ENCODE measurements around the gene NCF2.

NCF2 gene

GRCh38 chr1:183607322-183607980 is 17.2 kb upstream of the NCF2 start:
- Histone ChIP-seq H3K27me3 (ENCODE audit: control insufficient read depth in 3 of 3, insufficient read depth in 3 of 3, low read depth in 1 of 3, low read length in 3 of 3) (peaks cover 0 to 13% (median 2%) of the 10 kb centered on the region in 3 experiments), H3K4me1 (ENCODE audit: control insufficient read depth in 2 of 2, insufficient read depth in 1 of 2, low read depth in 1 of 2, low read length in 2 of 2) (no peaks in the 10 kb centered on the region), H4K8ac (ENCODE audit: low read depth, low read length) (no peak overlapping the region), H3K9me3 (replicated peaks in 1 of 2; ENCODE audit: control insufficient read depth in 2 of 2, insufficient read depth in 1 of 2, low read depth in 1 of 2, low read length in 2 of 2) (peaks cover 0 to 1% of the 10 kb centered on the region in 2 donors), H4K91ac (ENCODE audit: low read depth, low read length, poor library complexity) (no peak overlapping the region), H3K79me1 (ENCODE audit: low read depth, low read length) (no peaks in the 10 kb centered on the region), H2BK5ac (ENCODE audit: low read length) (no peak overlapping the region), H2BK12ac (ENCODE audit: low read length) (no peak overlapping the region), H2AK5ac (ENCODE audit: low read depth, low read length) (no peak overlapping the region), H3K14ac (ENCODE audit: low read length) (no peak overlapping the region), H3K27ac (replicated peaks; ENCODE audit: low read length) (no peak overlapping the region), H2AFZ (ENCODE audit: low read length) (no peak overlapping the region), H3K4me2 (ENCODE audit: insufficient read depth, low read length, poor library complexity, severe bottlenecking) (no peak overlapping the region), H2BK120ac (ENCODE audit: low read depth, low read length) (no peak overlapping the region), H3K36me3 (replicated peaks in 1 of 2; ENCODE audit: control insufficient read depth in 2 of 2, insufficient read depth in 2 of 2, low read length in 2 of 2) (no peaks in the 10 kb centered on the region), H3K23ac (ENCODE audit: low read depth, low read length, poor library complexity) (no peak overlapping the region), H3K18ac (ENCODE audit: low read length) (no peak overlapping the region), H3K4me3 (ENCODE audit: low read length in 2 of 2) (no peak overlapping the region), H3K9ac (ENCODE audit: low read depth, low read length, poor library complexity) (no peak overlapping the region), H3K4ac (ENCODE audit: low read length) (no peak overlapping the region), H2BK15ac (ENCODE audit: low read length) (no peak overlapping the region)
- no CpG with 5 or more reads among the region's 2 CpGs for WGBS, 2 donors (ENCODE audit: extremely low coverage in 2 of 2, insufficient read length in 2 of 2, insufficient replicate concordance in 1 of 2)
- no peak for DNase-seq (ENCODE audit: low spot score)

- H2AK5ac ChIP-seq (ENCODE audit: low read depth, low read length) = no peak overlapping the region
- H3K27me3 ChIP-seq (ENCODE audit: control insufficient read depth in 3 of 3, insufficient read depth in 3 of 3, low read depth in 1 of 3, low read length in 3 of 3) = peaks cover 0 to 13% (median 0%) of the 10 kb centered on the region in 3 experiments
- no peak overlapping the region for H4K91ac ChIP-seq (ENCODE audit: low read depth, low read length, poor library complexity)
- no peak overlapping the region for H3K27ac ChIP-seq (replicated peaks; ENCODE audit: low read length)
- H2BK12ac ChIP-seq (ENCODE audit: low read length) = no peak overlapping the region
- no peak overlapping the region for H2BK120ac ChIP-seq (ENCODE audit: low read depth, low read length)
- H3K14ac ChIP-seq (ENCODE audit: low read length) = no peak overlapping the region
- no peak overlapping the region for H3K4me3 ChIP-seq (ENCODE audit: low read length in 2 of 2)
- no peak overlapping the region for H2BK5ac ChIP-seq (ENCODE audit: low read length)
- no peaks in the 10 kb centered on the region for H3K9me3 ChIP-seq (replicated peaks in 1 of 2; ENCODE audit: control insufficient read depth in 2 of 2, insufficient read depth in 1 of 2, low read depth in 1 of 2, low read length in 2 of 2)
- no peak overlapping the region for H3K18ac ChIP-seq (ENCODE audit: low read length)
- H3K79me1 ChIP-seq (ENCODE audit: low read depth, low read length) = no peaks in the 10 kb centered on the region
- no peaks in the 10 kb centered on the region for H3K4me1 ChIP-seq (ENCODE audit: control insufficient read depth in 2 of 2, insufficient read depth in 1 of 2, low read depth in 1 of 2, low read length in 2 of 2)
- no peak overlapping the region for H3K9ac ChIP-seq (ENCODE audit: low read depth, low read length, poor library complexity)
- no peak for DNase-seq (ENCODE audit: low spot score)
- no peaks in the 10 kb centered on the region for H3K36me3 ChIP-seq (replicated peaks in 1 of 2; ENCODE audit: control insufficient read depth in 2 of 2, insufficient read depth in 2 of 2, low read length in 2 of 2)
- WGBS, 2 donors (ENCODE audit: extremely low coverage in 2 of 2, insufficient read length in 2 of 2, insufficient replicate concordance in 1 of 2) = no CpG with 5 or more reads among the region's 2 CpGs
- no peak overlapping the region for H2BK15ac ChIP-seq (ENCODE audit: low read length)
- H3K4ac ChIP-seq (ENCODE audit: low read length) = no peak overlapping the region
- H3K4me2 ChIP-seq (ENCODE audit: insufficient read depth, low read length, poor library complexity, severe bottlenecking) = no peak overlapping the region
- H3K23ac ChIP-seq (ENCODE audit: low read depth, low read length, poor library complexity) = no peak overlapping the region
- H4K8ac ChIP-seq (ENCODE audit: low read depth, low read length) = no peak overlapping the region
- no peak overlapping the region for H2AFZ ChIP-seq (ENCODE audit: low read length)
Observed at GRCh38 chr1:183605904-183606303, 15.6 kb upstream of the NCF2 start.

GRCh38 chr1:183604815-183605214 is 14.6 kb upstream of the NCF2 start:
- Histone ChIP-seq H2BK12ac (ENCODE audit: low read length) (no peak overlapping the region), H3K27ac (replicated peaks; ENCODE audit: low read length) (no peak overlapping the region), H2AFZ (ENCODE audit: low read length) (no peak overlapping the region), H3K23ac (ENCODE audit: low read depth, low read length, poor library complexity) (no peak overlapping the region), H3K4me3 (ENCODE audit: low read length in 2 of 2) (no peak overlapping the region), H3K27me3 (ENCODE audit: control insufficient read depth in 3 of 3, insufficient read depth in 3 of 3, low read depth in 1 of 3, low read length in 3 of 3) (peaks cover 0 to 13% (median 0%) of the 10 kb centered on the region in 3 experiments), H2AK5ac (ENCODE audit: low read depth, low read length) (no peak overlapping the region), H3K9me3 (replicated peaks in 1 of 2; ENCODE audit: control insufficient read depth in 2 of 2, insufficient read depth in 1 of 2, low read depth in 1 of 2, low read length in 2 of 2) (no peaks in the 10 kb centered on the region), H3K36me3 (replicated peaks in 1 of 2; ENCODE audit: control insufficient read depth in 2 of 2, insufficient read depth in 2 of 2, low read length in 2 of 2) (no peaks in the 10 kb centered on the region), H3K4me1 (ENCODE audit: control insufficient read depth in 2 of 2, insufficient read depth in 1 of 2, low read depth in 1 of 2, low read length in 2 of 2) (no peaks in the 10 kb centered on the region), H3K79me1 (ENCODE audit: low read depth, low read length) (no peaks in the 10 kb centered on the region), H3K9ac (ENCODE audit: low read depth, low read length, poor library complexity) (no peak overlapping the region), H4K8ac (ENCODE audit: low read depth, low read length) (no peak overlapping the region), H4K91ac (ENCODE audit: low read depth, low read length, poor library complexity) (no peak overlapping the region), H3K18ac (ENCODE audit: low read length) (no peak overlapping the region), H3K14ac (ENCODE audit: low read length) (no peak overlapping the region), H3K4ac (ENCODE audit: low read length) (no peak overlapping the region), H3K4me2 (ENCODE audit: insufficient read depth, low read length, poor library complexity, severe bottlenecking) (no peak overlapping the region), H2BK15ac (ENCODE audit: low read length) (no peak overlapping the region), H2BK120ac (ENCODE audit: low read depth, low read length) (no peak overlapping the region), H2BK5ac (ENCODE audit: low read length) (no peak overlapping the region)
- no peak for DNase-seq (ENCODE audit: low spot score)
- WGBS, 2 donors (ENCODE audit: extremely low coverage in 2 of 2, insufficient read length in 2 of 2, insufficient replicate concordance in 1 of 2) = no CpG with 5 or more reads among the region's 8 CpGs

GRCh38 chr1:183604038-183604808 is 14.0 kb upstream of the NCF2 start:
- Histone ChIP-seq H3K14ac (ENCODE audit: low read length) (no peak overlapping the region), H3K18ac (ENCODE audit: low read length) (no peak overlapping the region), H3K4me3 (ENCODE audit: low read length in 2 of 2) (no peak overlapping the region), H2BK120ac (ENCODE audit: low read depth, low read length) (no peak overlapping the region), H3K36me3 (replicated peaks in 1 of 2; ENCODE audit: control insufficient read depth in 2 of 2, insufficient read depth in 2 of 2, low read length in 2 of 2) (no peaks in the 10 kb centered on the region), H3K4me1 (ENCODE audit: control insufficient read depth in 2 of 2, insufficient read depth in 1 of 2, low read depth in 1 of 2, low read length in 2 of 2) (no peaks in the 10 kb centered on the region), H3K27me3 (ENCODE audit: control insufficient read depth in 3 of 3, insufficient read depth in 3 of 3, low read depth in 1 of 3, low read length in 3 of 3) (peaks cover 0 to 13% (median 0%) of the 10 kb centered on the region in 3 experiments), H4K91ac (ENCODE audit: low read depth, low read length, poor library complexity) (no peak overlapping the region), H2AK5ac (ENCODE audit: low read depth, low read length) (no peak overlapping the region), H2BK15ac (ENCODE audit: low read length) (no peak overlapping the region), H3K4me2 (ENCODE audit: insufficient read depth, low read length, poor library complexity, severe bottlenecking) (no peak overlapping the region), H3K4ac (ENCODE audit: low read length) (no peak overlapping the region), H3K9ac (ENCODE audit: low read depth, low read length, poor library complexity) (no peak overlapping the region), H3K9me3 (replicated peaks in 1 of 2; ENCODE audit: control insufficient read depth in 2 of 2, insufficient read depth in 1 of 2, low read depth in 1 of 2, low read length in 2 of 2) (no peaks in the 10 kb centered on the region), H2BK5ac (ENCODE audit: low read length) (no peak overlapping the region), H3K23ac (ENCODE audit: low read depth, low read length, poor library complexity) (no peak overlapping the region), H3K27ac (replicated peaks; ENCODE audit: low read length) (no peak overlapping the region), H3K79me1 (ENCODE audit: low read depth, low read length) (no peaks in the 10 kb centered on the region), H4K8ac (ENCODE audit: low read depth, low read length) (no peak overlapping the region), H2AFZ (ENCODE audit: low read length) (no peak overlapping the region), H2BK12ac (ENCODE audit: low read length) (no peak overlapping the region)
- WGBS, 2 donors (ENCODE audit: extremely low coverage in 2 of 2, insufficient read length in 2 of 2, insufficient replicate concordance in 1 of 2) = no CpG with 5 or more reads among the region's 10 CpGs
- no peak for DNase-seq (ENCODE audit: low spot score)
